ENCODE measurements around the gene BCAS3.
"Not testable (repeated sequence)": the region's sequence is repeated elsewhere in the genome, so short reads cannot be mapped to it uniquely, and the experiment has no call there.

Gene BCAS3

DNA sequence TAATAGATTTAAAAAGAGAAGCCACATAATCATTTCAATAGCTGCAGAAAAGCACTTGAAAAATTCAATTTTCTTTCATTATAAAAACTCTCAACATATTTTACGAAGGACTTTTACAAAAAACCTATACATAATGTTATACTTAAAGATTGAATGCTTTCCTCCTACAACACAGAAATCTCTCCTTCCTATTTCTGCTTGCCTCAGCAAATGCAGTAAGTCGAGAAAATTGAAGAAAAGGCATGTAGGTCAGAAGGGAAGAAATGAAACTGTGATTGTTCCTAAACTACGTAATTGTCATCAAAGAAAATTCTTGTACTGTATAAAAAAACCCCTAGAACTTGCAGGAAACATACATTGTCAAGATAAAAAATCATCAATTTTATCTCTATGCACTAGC lies 267.1 kb downstream of the BCAS3 start:
- no peak for DNase-seq

DNA sequence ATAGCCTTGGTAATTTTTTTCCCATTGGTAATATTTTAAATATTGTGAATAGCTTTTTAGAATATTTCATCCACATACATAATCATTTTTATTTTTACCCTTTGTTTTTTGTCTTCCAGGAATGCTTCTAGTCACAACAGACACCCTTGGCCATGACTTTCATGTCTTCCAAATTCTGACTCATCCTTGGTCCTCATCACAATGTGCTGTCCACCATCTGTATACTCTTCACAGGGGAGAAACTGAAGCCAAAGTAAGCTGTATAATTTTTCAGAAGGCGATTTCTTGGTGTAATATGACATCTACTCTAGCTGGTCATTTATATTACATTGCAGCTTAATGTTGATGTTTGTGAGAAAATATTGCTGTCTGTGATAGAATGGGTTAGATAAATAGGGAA lies 269.4 kb downstream of the BCAS3 start:
- no peak for DNase-seq

DNA sequence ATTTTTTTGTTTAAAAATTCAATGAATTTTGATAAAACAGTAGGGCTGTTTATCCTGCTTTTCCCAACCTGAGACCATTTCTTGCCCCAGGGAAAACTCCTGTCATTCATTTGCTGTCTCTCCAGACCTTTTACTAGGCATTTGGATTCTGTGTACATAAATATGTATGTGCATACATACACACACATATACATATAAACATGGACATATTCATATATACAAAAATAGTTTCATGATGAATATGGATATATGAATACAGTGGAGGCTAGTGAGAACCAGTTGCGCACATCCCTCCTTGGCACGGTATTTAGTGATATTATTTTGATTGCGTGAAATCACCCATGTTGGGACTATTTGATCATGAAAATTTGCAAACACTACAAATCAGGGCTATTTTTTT lies 269.9 kb downstream of the BCAS3 start:
- DNase-seq: no peak

DNA sequence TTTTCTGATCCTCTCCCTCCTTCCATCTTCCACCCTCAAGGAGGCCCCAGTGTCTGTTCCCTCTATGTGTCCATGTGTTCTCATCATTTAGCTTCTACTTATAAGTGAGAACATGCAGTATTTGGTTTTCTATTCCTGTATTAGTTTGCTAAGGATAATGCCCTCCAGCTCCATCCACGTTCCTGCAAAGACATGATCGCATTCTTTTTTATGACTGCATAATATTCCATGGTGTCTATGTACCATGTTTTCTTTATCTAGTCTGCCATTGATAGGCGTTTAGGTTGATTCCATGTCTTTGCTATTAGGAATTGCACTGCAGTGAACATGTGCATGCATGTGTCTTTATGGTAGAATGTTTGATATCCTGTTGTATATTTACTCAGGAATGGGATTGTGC lies 275.1 kb downstream of the BCAS3 start:
- DNase-seq: no peak

DNA sequence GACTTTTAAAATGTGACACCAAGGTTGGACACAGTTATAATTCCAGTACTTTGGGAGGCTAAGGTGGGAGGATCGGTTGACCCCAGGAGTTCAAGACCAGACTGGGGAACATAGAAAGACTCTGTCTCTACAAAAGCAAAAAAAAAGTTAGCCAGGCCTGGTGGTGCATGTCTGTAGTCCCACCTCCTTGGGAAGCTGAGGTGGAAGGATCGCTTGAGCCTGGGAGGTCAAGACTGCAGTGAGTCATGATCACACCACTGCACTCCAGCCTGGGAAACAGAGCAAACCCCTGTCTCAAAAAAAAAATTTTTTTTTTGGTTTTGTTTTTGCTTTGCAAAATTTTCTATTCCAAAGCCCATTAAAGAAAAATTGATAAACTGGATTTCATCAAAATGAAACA lies 281.4 kb downstream of the BCAS3 start:
- no peak for DNase-seq

DNA sequence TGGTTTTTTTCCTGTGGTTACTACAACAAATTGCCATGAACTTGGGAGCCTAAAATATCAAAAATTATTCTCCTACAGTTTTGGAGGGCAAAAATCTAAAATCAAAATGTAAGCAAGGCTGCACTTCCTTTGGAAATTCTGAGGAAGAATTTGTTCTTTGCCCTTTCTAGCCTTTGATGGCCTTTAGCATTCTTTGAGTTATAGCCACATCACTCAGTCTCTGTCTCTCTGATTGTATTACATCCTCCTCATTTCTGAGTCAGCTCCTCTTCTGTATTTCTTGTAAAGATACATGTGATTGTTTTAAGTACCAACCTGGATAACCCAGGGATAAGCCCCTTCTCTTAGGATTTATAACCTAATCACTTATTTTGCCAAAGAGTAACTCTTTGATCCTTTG lies 282.0 kb downstream of the BCAS3 start:
- DNase-seq: no peak

DNA sequence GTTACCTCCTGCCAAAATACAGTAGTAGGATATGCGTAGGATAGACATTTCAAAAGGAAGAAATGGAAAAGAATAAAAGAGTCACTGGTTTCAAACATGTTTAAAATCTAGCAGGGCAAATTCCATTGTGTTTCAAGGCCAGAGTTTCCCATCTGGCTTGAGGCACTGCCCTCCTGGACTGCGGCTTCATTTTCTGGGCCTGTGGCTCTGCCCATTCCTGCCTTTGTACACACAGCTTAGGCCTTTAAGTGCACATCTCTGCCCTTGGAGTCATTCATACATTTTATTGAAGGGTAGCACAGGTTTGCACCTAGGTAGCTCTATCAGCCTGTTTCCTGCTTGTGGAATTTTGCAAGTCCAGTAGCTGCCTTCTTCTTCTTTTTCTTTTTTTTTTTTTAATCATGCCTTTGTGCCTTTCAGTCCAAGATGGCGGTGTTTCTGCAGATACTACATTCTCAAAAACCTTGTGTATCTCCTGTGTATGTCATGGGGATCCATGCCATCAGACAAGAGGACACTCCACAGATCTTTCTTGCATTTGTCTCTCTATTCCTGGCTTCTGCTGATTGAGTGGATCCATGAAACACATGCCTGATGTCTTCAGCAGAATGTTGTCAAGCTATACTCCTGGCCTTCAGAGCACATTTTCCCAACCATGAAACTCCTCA lies 282.9 kb downstream of the BCAS3 start:
- DNase-seq: no peak

DNA sequence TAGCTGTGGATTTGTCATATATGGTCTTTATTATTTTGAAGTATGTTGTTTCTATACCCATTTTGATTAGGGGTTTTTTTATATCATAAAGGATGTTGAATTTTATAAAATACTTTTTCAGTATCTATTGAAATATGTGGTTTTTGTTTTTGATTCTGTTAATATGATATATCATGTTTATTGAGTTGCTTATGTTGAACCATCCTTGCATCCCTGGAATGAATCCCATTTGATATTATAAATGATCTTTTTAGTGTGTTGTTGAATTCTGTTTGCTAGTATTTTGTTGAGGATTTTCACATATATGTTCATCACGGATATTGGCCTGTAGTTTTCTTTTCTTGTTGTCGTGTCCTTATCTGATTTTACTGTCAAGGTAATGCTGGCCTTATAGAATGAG lies 286.5 kb downstream of the BCAS3 start:
- DNase-seq: no peak

DNA sequence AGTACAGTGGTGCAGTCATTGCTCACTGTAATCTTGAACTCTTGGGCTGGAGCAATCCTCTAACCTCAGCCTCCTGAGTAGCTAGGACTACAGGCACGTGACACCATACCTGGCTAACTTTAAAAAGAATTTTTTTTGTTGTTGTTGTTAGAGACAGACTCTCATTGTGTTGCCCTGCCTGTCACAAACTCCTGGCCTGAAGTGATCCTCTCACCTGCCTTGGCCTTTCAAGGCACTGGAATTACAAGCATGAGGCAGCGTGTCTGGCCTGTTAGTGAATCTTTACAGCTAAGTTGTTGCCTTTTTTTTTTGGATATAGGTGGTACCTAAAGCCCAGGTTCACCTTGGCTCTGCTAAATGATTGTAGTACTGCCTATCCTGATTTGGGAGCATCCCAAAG lies 290.6 kb downstream of the BCAS3 start:
- no peak for DNase-seq

DNA sequence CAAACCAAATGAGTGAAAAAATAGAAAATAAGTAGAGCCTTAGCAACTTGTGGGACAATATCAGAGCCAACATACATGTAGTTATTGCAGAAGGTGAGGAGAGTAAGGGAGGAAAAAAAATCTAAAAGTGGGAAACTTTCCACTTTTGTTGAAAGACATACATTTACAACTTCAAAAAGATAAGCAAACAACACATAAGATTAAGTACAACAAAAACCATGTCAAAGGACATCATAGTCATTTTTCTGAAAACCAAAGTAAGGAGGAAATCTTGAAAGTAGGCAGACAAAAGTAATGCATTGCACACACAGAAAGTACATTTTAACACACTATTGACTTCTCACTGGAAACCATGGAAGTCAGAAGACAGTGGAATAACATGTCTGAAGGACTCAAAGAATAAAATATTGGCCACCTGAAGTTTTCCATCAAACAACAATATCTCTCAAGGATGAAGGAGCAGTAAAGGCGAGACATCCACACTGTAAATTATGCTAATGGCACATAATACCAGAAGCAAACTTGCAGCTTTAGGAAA lies 291.9 kb downstream of the BCAS3 start:
- DNase-seq: no peak

DNA sequence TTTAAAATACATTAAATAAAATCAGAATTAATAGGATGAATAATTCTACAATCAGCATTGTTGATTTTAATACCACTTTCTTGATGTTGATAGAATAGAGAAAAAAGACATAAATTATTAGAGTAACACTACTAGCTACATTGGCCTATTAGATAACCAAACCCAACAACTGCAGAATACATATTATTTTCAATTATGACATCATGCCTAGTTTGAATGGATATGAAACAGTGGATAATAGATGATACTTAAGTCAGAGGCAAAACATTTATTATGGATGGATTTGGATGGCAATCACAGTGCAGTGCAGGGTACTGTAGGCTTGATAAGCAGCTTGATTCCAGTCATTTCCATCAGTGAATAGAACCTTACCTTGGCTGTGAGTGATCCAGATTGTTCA lies 293.1 kb downstream of the BCAS3 start:
- no peak for DNase-seq

DNA sequence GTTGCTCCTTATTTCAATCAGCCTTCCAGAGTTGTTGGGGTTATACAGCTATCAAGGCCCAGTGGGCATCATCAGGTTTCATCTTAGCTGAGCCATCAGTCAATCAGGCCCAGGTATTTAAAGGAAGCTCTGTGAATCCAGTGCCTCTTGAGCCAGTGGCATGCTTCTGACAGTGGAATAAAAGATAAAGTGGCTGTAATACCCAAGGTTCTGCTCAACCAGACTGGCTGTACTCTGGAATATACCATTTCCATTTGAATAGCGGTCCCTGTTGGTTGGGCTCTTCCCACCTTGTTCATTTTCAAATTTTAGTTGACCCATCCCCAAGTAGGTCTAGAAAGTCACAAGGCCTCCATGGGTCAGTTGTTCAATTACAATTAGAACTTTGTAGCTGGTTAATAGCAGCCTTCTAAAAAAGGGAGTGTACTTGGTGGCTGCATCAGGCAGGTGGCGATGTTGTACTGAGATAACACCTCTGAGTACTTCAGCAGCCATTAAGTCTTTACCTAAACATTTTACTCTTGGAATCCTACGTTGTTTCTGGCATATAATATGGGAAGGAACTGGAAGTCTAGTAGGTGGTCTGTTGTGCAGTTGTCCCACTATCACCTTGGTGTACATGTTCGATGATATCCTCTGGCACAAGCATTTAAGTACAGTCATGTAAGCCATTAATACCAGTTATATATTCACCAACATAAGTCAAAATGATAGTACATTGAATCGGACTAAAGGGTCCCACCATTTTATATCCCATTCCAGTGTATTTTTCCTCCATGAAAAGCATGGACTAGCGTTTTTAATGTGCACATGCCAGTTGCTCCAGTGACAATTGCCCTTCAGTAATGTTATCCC lies 294.1 kb downstream of the BCAS3 start:
- peak; percentile 46 for DNase-seq

DNA sequence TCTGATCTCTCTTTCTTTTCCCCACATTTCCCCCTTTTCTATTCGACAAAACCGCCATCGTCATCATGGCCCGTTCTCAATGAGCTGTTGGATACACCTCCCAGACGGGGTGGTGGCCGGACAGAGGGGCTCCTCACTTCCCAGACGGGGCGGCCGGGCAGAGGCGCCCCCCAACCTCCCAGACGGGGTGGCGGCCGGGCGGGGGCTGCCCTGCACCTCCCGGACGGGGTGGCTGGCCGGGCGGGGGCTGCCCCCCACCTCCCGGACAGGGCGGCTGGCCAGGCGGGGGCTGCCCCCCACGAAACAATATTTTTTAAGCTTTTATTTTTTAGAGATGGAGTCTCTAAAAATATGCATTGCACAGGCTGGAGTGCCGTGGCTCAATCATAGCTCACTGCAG lies 299.2 kb downstream of the BCAS3 start:
- DNase-seq: not testable (repeated sequence)

DNA sequence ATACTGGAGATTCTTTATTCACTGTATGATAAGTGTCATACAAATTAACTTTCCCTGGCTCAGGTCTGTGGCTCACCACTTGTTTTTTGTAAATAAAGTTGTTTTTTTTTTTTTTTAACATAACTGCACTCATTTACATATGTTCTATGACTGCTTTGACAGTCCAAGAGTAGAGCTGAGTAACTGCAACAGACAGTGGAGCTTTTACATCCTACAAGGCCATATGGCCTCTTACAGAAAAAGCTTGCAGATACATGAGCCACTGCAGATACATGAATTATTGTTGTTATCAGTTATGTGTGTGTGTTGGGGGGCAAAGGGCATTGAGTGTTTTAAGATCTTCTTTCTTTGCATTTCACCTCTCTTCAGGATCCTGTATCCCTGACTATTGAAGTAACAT lies 311.7 kb downstream of the BCAS3 start:
- no peak for DNase-seq

DNA sequence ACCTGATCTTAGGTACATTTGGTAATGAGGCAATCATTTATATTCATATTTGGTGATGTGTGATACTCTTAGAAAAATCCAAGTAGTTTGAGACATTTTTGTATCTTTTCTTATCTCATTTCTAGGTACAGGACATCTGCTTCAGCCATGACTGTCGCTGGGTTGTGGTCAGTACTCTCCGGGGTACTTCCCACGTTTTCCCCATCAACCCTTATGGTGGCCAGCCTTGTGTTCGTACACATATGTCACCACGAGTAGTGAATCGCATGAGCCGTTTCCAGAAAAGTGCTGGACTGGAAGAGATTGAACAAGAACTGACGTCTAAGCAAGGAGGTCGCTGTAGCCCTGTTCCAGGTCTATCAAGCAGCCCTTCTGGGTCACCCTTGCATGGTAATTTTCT lies 312.2 kb downstream of the BCAS3 start:
- DNase-seq: no peak

DNA sequence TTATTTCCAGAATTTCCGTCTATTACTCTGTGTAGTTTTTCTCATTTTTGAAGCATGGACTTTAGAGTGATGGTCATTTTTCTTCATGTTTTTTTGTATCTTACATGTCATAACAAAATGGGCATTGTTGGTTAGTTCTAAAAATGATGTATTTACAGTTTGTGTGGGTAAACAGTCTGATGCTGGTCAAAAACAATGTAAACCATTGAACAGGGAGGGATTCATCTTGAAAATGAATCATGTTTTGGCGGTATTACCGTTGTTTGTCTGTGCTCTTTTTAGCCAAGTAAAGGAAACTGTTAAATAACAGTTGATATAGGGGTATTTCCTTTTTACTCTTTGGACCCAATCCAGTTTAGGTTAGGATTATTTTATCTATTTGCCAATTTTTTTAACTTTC lies 315.8 kb downstream of the BCAS3 start:
- no peak for DNase-seq

DNA sequence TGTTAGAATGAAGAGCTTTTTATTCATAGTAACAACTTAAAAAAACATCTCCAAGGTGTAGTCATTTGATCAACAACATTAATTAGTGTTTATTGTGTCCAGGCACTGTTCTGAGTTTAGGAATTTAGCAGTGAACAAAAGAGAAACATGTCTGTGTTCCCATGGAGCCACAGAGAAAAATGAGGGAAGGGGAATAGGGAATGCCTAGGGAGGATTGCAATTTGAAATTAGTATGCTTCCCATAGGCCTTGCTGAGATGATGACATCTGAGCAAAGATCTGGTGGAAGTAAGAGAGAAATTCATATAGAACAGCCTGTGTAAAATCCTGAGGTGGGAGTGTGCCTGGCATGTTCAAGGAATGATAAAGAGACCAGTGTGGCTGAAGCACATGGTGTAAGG lies 318.0 kb downstream of the BCAS3 start:
- DNase-seq: no peak

DNA sequence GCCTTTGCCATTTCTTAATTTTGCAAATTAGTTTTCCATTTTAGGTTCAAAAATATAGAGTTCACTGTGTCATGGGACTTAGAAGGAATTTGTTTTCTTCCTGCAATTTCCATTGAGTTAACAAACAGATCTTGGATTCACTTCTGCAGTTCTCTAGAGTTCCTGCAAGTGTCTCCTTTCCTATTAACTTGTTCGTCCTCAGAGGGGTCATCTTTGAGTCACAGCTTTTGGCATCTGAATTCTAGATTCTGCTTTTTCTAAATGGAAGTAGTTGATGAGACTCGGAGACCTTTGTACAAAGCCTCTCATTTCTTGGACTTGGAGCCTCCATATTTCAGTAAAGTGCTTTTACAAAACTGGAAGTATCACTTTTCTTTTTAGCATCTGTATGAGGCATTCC lies 323.3 kb downstream of the BCAS3 start:
- DNase-seq: no peak

DNA sequence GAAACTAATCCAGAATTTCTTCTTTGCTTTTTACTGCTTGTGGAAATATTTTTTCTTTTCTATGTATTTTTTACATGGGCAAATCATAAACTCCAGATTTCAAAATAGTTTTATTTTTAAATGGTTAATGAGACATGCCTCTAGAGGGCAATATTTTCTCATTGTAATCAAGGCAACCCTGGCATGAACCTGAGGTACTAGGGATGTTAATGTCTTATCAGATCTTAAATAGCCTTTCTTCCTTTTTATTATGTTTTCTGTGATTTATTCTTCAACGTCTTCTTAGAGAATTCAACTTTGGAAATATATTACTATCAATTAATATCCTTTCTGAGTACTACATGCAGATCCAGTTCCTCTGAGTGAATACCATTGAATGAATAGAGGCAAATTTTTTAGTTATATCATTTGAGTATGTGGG lies 324.7 kb downstream of the BCAS3 start:
- DNase-seq: no peak

DNA sequence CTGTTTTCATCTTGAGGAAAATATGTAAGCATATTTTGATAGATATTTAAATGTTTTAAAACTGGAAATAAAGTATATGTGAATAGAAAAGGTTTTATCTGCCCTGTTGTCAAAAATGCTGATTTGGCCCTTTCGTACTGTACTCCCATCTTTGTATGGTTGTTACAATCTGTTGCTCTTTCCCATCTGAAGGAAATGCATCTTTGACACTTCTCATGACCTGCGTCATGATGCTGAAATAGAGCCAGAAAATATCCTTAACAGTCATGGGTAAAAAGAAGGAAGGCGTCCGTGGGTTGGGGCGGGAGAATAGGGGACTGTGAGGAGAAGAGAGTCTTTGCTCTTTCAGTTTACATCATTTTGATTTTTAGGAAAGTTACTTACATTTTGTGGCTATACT lies 327.7 kb downstream of the BCAS3 start:
- DNase-seq: no peak

DNA sequence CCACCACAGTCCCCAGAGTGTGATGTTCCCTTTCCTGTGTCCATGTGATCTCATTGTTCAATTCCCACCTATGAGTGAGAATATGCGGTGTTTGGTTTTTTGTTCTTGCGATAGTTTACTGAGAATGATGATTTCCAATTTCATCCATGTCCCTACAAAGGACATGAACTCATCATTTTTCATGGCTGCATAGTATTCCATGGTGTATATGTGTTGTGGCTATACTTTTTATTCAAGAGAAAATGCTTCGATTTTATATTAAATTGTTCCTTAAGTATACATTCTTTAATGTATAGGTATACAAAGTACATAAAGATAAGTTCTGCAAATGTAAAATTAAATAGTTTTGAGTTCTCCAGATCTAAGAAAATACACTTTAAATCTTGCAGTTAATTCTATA lies 328.3 kb downstream of the BCAS3 start:
- not testable (repeated sequence) for DNase-seq

DNA sequence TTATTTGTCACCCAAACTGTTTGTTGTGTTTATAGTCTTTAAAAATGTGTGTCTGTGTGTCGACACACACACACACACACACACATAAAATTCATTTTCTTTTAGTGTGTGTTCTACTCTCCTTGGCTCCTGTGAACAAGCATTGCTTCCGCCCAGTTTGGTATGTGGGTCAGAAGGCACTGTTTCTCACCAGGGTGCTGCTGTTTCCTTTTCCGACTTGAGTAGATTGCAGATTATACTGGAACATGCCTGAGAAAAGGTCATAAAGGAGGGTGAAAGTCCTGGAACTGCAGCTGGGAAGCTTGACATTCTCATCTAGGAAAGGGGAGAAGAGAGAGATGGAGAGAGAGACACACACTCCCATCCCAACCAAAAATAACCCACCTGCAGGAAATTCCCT lies 330.3 kb downstream of the BCAS3 start:
- DNase-seq: no peak

DNA sequence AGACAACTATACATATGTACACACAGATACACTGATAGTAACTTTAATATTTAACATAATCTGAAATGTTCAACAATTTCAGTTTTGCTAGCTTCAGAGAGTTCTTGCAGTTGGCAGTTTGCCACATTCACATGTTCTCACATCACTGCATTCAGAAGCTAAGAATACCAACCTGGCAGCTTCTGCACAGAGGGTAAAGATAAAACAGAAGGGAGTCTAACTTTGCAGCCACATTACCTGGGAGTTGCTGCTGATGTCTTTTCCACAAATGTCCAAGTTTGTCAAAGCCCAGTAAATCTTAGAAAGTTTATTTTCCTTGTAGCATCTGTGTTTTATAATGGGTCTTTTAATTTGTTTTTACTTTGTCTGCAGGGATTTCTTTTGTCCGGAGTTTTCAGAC lies 332.0 kb downstream of the BCAS3 start:
- no peak for DNase-seq

DNA sequence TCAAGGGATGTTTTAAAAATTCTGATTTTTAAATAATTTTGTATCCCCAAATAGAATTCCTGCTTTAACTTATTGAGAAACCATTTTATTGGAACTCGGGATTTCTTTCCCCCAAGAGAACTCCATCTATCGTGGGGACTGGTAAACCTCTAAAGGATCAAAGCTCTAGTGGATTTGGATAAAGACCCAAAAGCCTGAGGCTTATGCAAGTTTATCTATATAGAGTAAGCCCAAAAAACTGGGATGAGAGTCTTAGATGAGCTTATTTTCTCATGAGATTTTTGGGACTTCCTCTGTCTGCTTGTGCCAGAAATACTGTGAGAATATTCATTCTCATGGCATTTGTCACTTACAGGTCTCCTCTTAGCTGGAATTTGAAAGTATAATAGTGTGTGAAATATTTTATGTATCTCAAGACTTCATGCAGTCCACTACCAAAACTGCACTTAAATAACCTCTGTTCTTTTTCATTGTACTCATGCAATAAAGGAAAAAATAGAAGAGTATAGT lies 333.1 kb downstream of the BCAS3 start:
- DNase-seq: no peak
